Activated CD4-positive, alpha-beta T cell treated with anti-CD3 and anti-CD28 coated beads, Interleukin-2, amount 10 ng/mL, durations not matched to agents 7 days and 5 days (primary cell): ENCODE measurements around the gene SUSD4. TPM values are rescaled to one million over a fixed set of nuclear protein-coding genes. Genes with fewer than 3 reads are reported as not detected.

Experiments
- CTCF ChIA-PET: fragments of 350-600 bp; sonication (Branson Sonifier 250); formaldehyde crosslinking; loops from one replicate; lab custom pipeline; 2021; ENCODE audit warnings: antibody characterized with exemption; lab: Charles Lee
- POLR2A ChIA-PET: fragments of 350-600 bp; sonication (Branson Sonifier 250); formaldehyde crosslinking; loops from one replicate; lab custom pipeline; 2021; ENCODE audit warnings: antibody characterized with exemption; lab: Charles Lee
- DNase-seq: peaks from one replicate; pipeline ENCODE4 v3.0.0-alpha.2; 2020
- H3K27ac Mint-ChIP-seq: one replicate; pipeline ENCODE4 v1.8.0; 2021; ENCODE audit warnings: mild to moderate bottlenecking, moderate library complexity, mixed read lengths
- H3K27me3 Mint-ChIP-seq: one replicate; pipeline ENCODE4 v1.8.0; 2021; ENCODE audit warnings: mixed read lengths
- H3K36me3 Mint-ChIP-seq: one replicate; pipeline ENCODE4 v1.8.0; 2021; ENCODE audit warnings: low read depth, mixed read lengths
- H3K4me1 Mint-ChIP-seq: one replicate; pipeline ENCODE4 v1.8.0; 2021; ENCODE audit warnings: mixed read lengths
- H3K4me3 Mint-ChIP-seq: one replicate; pipeline ENCODE4 v1.8.0; 2021; ENCODE audit warnings: mild to moderate bottlenecking, moderate library complexity, mixed read lengths
- H3K9me3 Mint-ChIP-seq: one replicate; pipeline ENCODE4 v1.8.0; 2021; ENCODE audit warnings: mixed read lengths
- total RNA-seq, 2 experiments: library from RNA; stranded (reverse); gene quantifications; one replicate each; pipeline ENCODE4 v1.2.3, GENCODE V29; 2021

Gene SUSD4
- total RNA-seq, 2 experiments from 2014 or later = 2.9 to 4.8 TPM

- Mint-ChIP-seq H3K9me3 (no peaks in the 10 kb centered on the region), H3K27ac (no peak overlapping the region), H3K4me1 (peaks cover 18% of the 10 kb centered on the region), H3K27me3 (no peaks in the 10 kb centered on the region), H3K4me3 (no peak overlapping the region), H3K36me3 (no peaks in the 10 kb centered on the region)
- ChIA-PET CTCF (no interaction called here), POLR2A (no interaction called here)
- DNase-seq = no peak
These were observed 43.9 kb downstream of the SUSD4 start for GRCh38 chr1:223319905-223320580.

GRCh38 chr1:223319398-223319797, 44.6 kb downstream of the SUSD4 start:
- H3K4me3 Mint-ChIP-seq = no peak overlapping the region
- DNase-seq = no peak
- CTCF ChIA-PET = no interaction called here
- H3K27me3 Mint-ChIP-seq = no peaks in the 10 kb centered on the region
- POLR2A ChIA-PET = no interaction called here
- no peaks in the 10 kb centered on the region for H3K9me3 Mint-ChIP-seq
- H3K27ac Mint-ChIP-seq = no peak overlapping the region
- no peaks in the 10 kb centered on the region for H3K36me3 Mint-ChIP-seq
- peaks cover 18% of the 10 kb centered on the region for H3K4me1 Mint-ChIP-seq

GRCh38 chr1:223316082-223316481, 47.9 kb downstream of the SUSD4 start:
- ChIA-PET POLR2A (no interaction called here), CTCF (no interaction called here)
- no peak overlapping the region for H3K4me3 Mint-ChIP-seq
- H3K27ac Mint-ChIP-seq = no peak overlapping the region
- H3K36me3 Mint-ChIP-seq = no peaks in the 10 kb centered on the region
- no peak for DNase-seq
- H3K9me3 Mint-ChIP-seq = no peaks in the 10 kb centered on the region
- H3K27me3 Mint-ChIP-seq = no peaks in the 10 kb centered on the region
- H3K4me1 Mint-ChIP-seq = no peaks in the 10 kb centered on the region

- no peaks in the 10 kb centered on the region for H3K9me3 Mint-ChIP-seq
- no peak overlapping the region for H3K27ac Mint-ChIP-seq
- no peaks in the 10 kb centered on the region for H3K27me3 Mint-ChIP-seq
- POLR2A ChIA-PET = no interaction called here
- H3K36me3 Mint-ChIP-seq = no peaks in the 10 kb centered on the region
- no peaks in the 10 kb centered on the region for H3K4me1 Mint-ChIP-seq
- CTCF ChIA-PET = no interaction called here
- H3K4me3 Mint-ChIP-seq = no peak overlapping the region
- no peak for DNase-seq
These were observed 48.3 kb downstream of the SUSD4 start for GRCh38 chr1:223315665-223316064.

DNA sequence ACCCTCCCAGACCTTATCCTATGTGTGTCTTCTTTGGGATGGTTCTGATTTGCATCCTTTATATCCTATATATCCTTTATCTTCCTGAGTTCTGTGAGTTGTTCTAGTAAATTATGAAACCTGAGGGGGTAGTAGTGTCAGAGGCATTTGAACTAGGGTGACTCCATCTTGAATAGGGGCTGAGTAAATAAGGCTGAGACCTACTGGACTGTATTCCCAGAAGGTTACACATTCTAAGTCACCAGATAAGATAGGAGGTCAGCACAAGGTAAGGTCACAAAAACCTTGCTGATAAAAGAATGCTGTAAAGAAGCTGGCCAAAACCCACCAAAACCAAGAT, 50.6 kb downstream of the SUSD4 start:
- Mint-ChIP-seq H3K36me3 (no peaks in the 10 kb centered on the region), H3K9me3 (no peaks in the 10 kb centered on the region), H3K4me1 (no peaks in the 10 kb centered on the region), H3K4me3 (no peak overlapping the region), H3K27me3 (no peaks in the 10 kb centered on the region), H3K27ac (no peak overlapping the region)
- DNase-seq = no peak
- CTCF ChIA-PET = interaction anchor here (1.2 to 1.8 kb wide), 2 partner anchors 10 to 26 kb away, joined by 3 to 4 read pairs; no protein-coding TSS in a partner anchor
- POLR2A ChIA-PET = no interaction called here

GRCh38 chr1:223312705-223313414, 51.1 kb downstream of the SUSD4 start:
- DNase-seq = no peak
- H3K4me3 Mint-ChIP-seq = no peak overlapping the region
- POLR2A ChIA-PET = no interaction called here
- H3K9me3 Mint-ChIP-seq = no peaks in the 10 kb centered on the region
- H3K36me3 Mint-ChIP-seq = no peaks in the 10 kb centered on the region
- H3K27ac Mint-ChIP-seq = no peak overlapping the region
- CTCF ChIA-PET = interaction anchor here (1.8 kb wide), 1 partner anchor 10 kb away, joined by 4 read pairs; no protein-coding TSS in a partner anchor
- H3K4me1 Mint-ChIP-seq = peaks cover 4% of the 10 kb centered on the region
- H3K27me3 Mint-ChIP-seq = no peaks in the 10 kb centered on the region

DNA sequence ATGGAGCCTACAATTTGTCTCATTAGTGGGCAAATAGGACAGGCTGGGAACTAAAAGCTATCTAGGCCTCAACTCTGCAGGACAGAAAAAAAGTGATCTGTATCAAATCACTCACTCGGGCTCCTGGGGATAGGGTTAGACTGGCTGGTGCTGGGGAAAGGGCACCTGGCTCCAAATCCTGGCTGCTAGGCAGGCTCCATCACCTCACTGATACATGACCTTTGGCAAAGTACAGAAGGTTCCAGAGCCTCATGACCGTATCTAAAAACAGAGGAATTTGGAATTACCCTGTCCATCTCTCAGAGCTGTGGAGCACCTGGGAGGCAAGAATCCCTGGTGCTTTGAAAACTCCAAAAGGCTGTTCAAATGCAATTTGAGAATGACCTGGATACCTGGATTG, 51.7 kb downstream of the SUSD4 start:
- Mint-ChIP-seq H3K4me1 (peaks cover 4% of the 10 kb centered on the region), H3K27ac (no peak overlapping the region), H3K9me3 (no peaks in the 10 kb centered on the region), H3K27me3 (no peaks in the 10 kb centered on the region), H3K36me3 (no peaks in the 10 kb centered on the region), H3K4me3 (no peak overlapping the region)
- POLR2A ChIA-PET = no interaction called here
- CTCF ChIA-PET = no interaction called here
- DNase-seq = no peak

GRCh38 chr1:223311826-223312225, 52.1 kb downstream of the SUSD4 start:
- Mint-ChIP-seq H3K9me3 (no peaks in the 10 kb centered on the region), H3K4me3 (no peak overlapping the region), H3K4me1 (peaks cover 4% of the 10 kb centered on the region), H3K27me3 (no peaks in the 10 kb centered on the region), H3K27ac (no peak overlapping the region), H3K36me3 (no peaks in the 10 kb centered on the region)
- DNase-seq = no peak
- CTCF ChIA-PET = no interaction called here
- POLR2A ChIA-PET = no interaction called here

DNA sequence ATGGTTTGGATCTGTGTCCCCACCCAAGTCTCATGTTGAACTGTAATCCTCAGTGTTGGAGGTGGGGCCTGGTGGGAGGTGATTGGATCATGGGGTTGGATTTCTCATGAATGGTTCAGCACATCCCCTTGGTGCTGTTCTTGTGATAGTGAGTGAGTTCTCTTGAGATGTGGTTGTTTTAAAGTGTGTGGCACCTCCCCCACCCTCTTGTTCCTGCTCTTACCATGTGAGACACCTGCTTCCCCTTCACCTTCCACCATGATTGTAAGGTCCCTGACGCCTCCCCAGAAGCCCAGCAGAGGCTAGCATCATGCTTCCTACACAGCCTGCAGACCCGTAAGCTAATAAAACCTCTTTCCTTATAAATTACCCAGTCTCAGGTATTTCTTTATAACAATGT, 55.8 kb downstream of the SUSD4 start:
- Mint-ChIP-seq H3K4me3 (no peak overlapping the region), H3K27ac (no peak overlapping the region), H3K27me3 (no peaks in the 10 kb centered on the region), H3K9me3 (peaks cover 8% of the 10 kb centered on the region), H3K4me1 (peaks cover 4% of the 10 kb centered on the region), H3K36me3 (no peaks in the 10 kb centered on the region)
- ChIA-PET POLR2A (no interaction called here), CTCF (no interaction called here)
- no peak for DNase-seq

DNA sequence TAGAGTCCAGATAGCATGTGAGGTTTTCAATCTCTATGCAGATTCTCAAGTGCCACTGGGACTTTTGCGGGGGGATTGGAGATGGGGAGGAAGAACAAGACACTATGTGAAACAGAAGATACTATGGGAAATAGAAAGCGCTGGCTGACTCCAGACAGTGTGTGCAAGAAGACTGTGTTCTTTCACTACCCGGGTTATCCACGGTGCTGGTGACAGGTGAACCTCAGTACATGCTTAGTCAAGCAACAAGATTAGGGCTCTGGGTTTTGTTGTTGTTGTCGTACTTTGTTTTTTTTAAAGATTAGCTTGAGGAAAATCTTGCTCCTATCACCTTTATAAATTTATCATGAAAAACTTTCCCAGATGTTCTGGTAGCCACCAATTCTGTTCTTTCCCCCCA, 56.4 kb downstream of the SUSD4 start:
- Mint-ChIP-seq H3K27me3 (no peaks in the 10 kb centered on the region), H3K9me3 (peaks cover 11% of the 10 kb centered on the region), H3K36me3 (no peaks in the 10 kb centered on the region), H3K27ac (no peak overlapping the region), H3K4me3 (no peak overlapping the region), H3K4me1 (peaks cover 4% of the 10 kb centered on the region)
- POLR2A ChIA-PET = no interaction called here
- CTCF ChIA-PET = no interaction called here
- no peak for DNase-seq

- CTCF ChIA-PET = interaction anchor here (0.9 kb wide), 1 partner anchor 171 kb away, joined by 3 read pairs; no protein-coding TSS in a partner anchor
- no peak for DNase-seq
- Mint-ChIP-seq H3K27ac (no peak overlapping the region), H3K9me3 (peaks cover 16% of the 10 kb centered on the region), H3K4me1 (peaks cover 14% of the 10 kb centered on the region), H3K36me3 (no peaks in the 10 kb centered on the region), H3K27me3 (no peaks in the 10 kb centered on the region), H3K4me3 (no peak overlapping the region)
- POLR2A ChIA-PET = no interaction called here
These were observed 59.0 kb downstream of the SUSD4 start for GRCh38 chr1:223304931-223305330.

DNA sequence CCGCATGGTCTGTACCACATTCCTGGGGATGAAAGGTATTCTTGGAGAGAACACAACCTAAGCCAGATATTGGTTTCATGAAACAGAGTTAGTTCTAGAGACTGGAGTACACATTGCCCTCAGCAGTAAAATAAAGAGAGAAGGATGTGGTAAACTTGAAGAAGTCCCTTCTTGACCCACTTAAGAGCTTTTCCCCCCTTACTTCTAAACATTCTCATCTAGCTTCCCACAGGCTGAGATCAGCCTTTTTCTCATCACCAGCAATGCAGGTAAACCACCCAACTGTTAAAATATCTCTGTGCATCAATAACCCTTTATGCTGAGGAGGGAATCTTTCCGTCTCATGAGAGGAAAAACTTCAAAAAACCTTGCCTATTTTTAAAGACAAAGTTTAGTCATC, 62.6 kb downstream of the SUSD4 start:
- Mint-ChIP-seq H3K36me3 (no peaks in the 10 kb centered on the region), H3K4me1 (peaks cover 10% of the 10 kb centered on the region), H3K4me3 (no peak overlapping the region), H3K9me3 (peaks cover 16% of the 10 kb centered on the region), H3K27me3 (no peaks in the 10 kb centered on the region), H3K27ac (no peak overlapping the region)
- ChIA-PET CTCF (no interaction called here), POLR2A (no interaction called here)
- no peak for DNase-seq

DNA sequence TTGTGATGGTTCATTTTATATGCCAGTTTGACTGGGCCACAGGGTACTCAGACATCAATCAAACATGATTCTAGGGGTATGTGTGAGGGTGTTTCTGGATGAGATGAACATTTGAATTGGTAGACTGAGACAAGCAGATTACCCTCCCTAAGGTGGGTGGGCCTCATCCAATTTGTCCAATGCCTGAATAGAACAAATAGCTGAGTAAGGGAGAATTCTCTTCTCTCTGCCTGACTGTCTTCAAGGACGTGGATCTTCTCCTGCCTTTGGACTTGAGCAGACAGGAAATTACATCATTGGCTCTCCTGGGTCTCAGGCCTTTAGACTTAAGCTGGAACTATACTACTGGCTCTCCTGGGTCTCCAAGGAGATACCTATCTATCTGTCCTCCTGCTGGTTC, 64.4 kb downstream of the SUSD4 start:
- ChIA-PET CTCF (no interaction called here), POLR2A (no interaction called here)
- no peak overlapping the region for H3K27ac Mint-ChIP-seq

More for the DNA sequence above, 64.4 kb downstream of the SUSD4 start:
- Mint-ChIP-seq H3K4me3 (no peak overlapping the region), H3K9me3 (peaks cover 16% of the 10 kb centered on the region), H3K4me1 (peaks cover 10% of the 10 kb centered on the region), H3K27me3 (no peaks in the 10 kb centered on the region), H3K36me3 (no peaks in the 10 kb centered on the region)
- DNase-seq = no peak
